GM12878 (cell line): ENCODE measurements around the gene POC1B. TPM values are rescaled to one million over a fixed set of nuclear protein-coding genes. Genes with fewer than 3 reads are reported as not detected.

ENCODE experiments used
- ATAC-seq: fragments of 200-7000 bp; cut with Tn5 transposase; 3 replicates; pipeline ENCODE4 v1.9.1; 2020; ENCODE audit warnings: mild to moderate bottlenecking, moderate library complexity
- BruUV-seq: library from RNA; stranded (reverse); fragments of 400-500 nt; replicated peaks from 2 replicates; lab custom pipeline; 2021; lab: Mats Ljungman, UMichigan
- CTCF ChIA-PET: fragments of 300-600 bp; sonication (Branson Sonifier 250); formaldehyde crosslinking; extraction: SDS; loops from one replicate; lab custom pipeline; 2021; ENCODE audit warnings: inconsistent platforms; lab: Yijun Ruan, JAX
- POLR2A ChIA-PET: fragments of 350-600 bp; formaldehyde crosslinking; extraction: SDS; loops from one replicate; lab custom pipeline; 2021; ENCODE audit warnings: inconsistent platforms; lab: Charles Lee
- RAD21 ChIA-PET: fragments of 300-600 bp; sonication (Branson Sonifier 250); formaldehyde crosslinking; loops from one replicate; lab custom pipeline; 2023; ENCODE audit warnings: antibody characterized with exemption; ENCODE audit not compliant: unreplicated experiment; lab: Charles Lee
- SMC1A ChIA-PET: fragments of 300-600 bp; sonication (Branson Sonifier 250); formaldehyde crosslinking; loops from one replicate; lab custom pipeline; 2023; ENCODE audit not compliant: unreplicated experiment, uncharacterized antibody; lab: Charles Lee
- DNase-seq: peaks from one replicate; pipeline ENCODE4 v3.0.0-alpha.2; 2011; ENCODE audit warnings: low read depth, low spot score
- FAIRE-seq: peaks from 3 replicates; lab custom pipeline; 2011; peaks lifted over from hg19 to GRCh38; lab: Jason Lieb, UNC
- H2AFZ ChIP-seq: 2 replicates; pipeline ENCODE4 v1.6.0; 2011; ENCODE audit warnings: low read depth, low read length, control low read depth; ENCODE audit not compliant: control insufficient read depth
- H3K27ac ChIP-seq: 2 replicates; pipeline ENCODE4 v1.5.1; 2011; ENCODE audit warnings: control low read depth; ENCODE audit not compliant: control insufficient read depth, insufficient read depth
- H3K27me3 ChIP-seq, 2 experiments: replicated peaks in 1 of 2; 2 replicates each; pipeline versions ENCODE4 v1.6.0 to v1.6.1; 2011; ENCODE audit warnings: low read length in 1 of 2; ENCODE audit not compliant: control insufficient read depth in 2 of 2, insufficient read depth in 2 of 2
- H3K36me3 ChIP-seq, 2 experiments: 2 replicates each; pipeline ENCODE4 v1.5.1; 2011; ENCODE audit warnings: low read length in 1 of 2; ENCODE audit not compliant: control insufficient read depth in 2 of 2, insufficient read depth in 2 of 2
- H3K4me1 ChIP-seq: 2 replicates; pipeline ENCODE4 v1.6.1; 2011; ENCODE audit warnings: mild to moderate bottlenecking, low read length, moderate library complexity, mixed read lengths; ENCODE audit not compliant: control insufficient read depth, insufficient read depth
- H3K4me2 ChIP-seq: 2 replicates; pipeline ENCODE4 v1.6.0; 2011; ENCODE audit warnings: control low read depth; ENCODE audit not compliant: control insufficient read depth, insufficient read depth
- H3K4me3 ChIP-seq: fragments of 200-600 bp; sonication (generic); 2 replicates; pipeline ENCODE4 v1.5.1; 2016
- H3K79me2 ChIP-seq: 2 replicates; pipeline ENCODE4 v1.6.0; 2011; ENCODE audit warnings: low read length; ENCODE audit not compliant: control insufficient read depth, insufficient read depth
- H3K9ac ChIP-seq: 2 replicates; pipeline ENCODE4 v1.8.0; 2011; ENCODE audit warnings: low read length, control low read depth, mixed read lengths; ENCODE audit not compliant: control insufficient read depth, insufficient read depth
- H3K9me3 ChIP-seq: replicated peaks from 3 replicates; pipeline ENCODE4 v1.5.1; 2011; ENCODE audit warnings: mild to moderate bottlenecking, low read length; ENCODE audit not compliant: control insufficient read depth, insufficient read depth
- H4K20me1 ChIP-seq: 2 replicates; pipeline ENCODE4 v1.6.0; 2011; ENCODE audit not compliant: control insufficient read depth, insufficient read depth
- CREB1 ChIP-seq: IDR thresholded peaks from 2 replicates; pipeline ENCODE4 v1.6.1; 2012; ENCODE audit warnings: low read depth, mild to moderate bottlenecking, inconsistent platforms
- JUNB ChIP-seq: IDR thresholded peaks from 2 replicates; pipeline ENCODE4 v1.6.1; 2016; ENCODE audit warnings: antibody characterized with exemption, mild to moderate bottlenecking
- LARP7 ChIP-seq: fragments of 450-650 bp; IDR thresholded peaks from 2 replicates; pipeline ENCODE4 v1.6.1; 2017; ENCODE audit warnings: mild to moderate bottlenecking
- NR2F1 ChIP-seq: fragments of 450-650 bp; conservative IDR thresholded peaks from 2 replicates; pipeline ENCODE4 v1.6.1; 2017; ENCODE audit warnings: mild to moderate bottlenecking
- RAD21 ChIP-seq: IDR thresholded peaks from 2 replicates; pipeline ENCODE4 v1.6.1; 2011; ENCODE audit warnings: mild to moderate bottlenecking, low read depth, low read length, moderate library complexity; ENCODE audit not compliant: insufficient read depth
- SPI1 ChIP-seq: IDR thresholded peaks from 2 replicates; pipeline ENCODE4 v1.6.1; 2011; ENCODE audit warnings: low read depth, mild to moderate bottlenecking, low read length, moderate library complexity, borderline replicate concordance; ENCODE audit not compliant: insufficient read depth
- TCF7 ChIP-seq: IDR thresholded peaks from 2 replicates; pipeline ENCODE4 v1.6.1; 2014; ENCODE audit warnings: antibody characterized with exemption, borderline replicate concordance
- ZNF24 ChIP-seq: fragments of 450-650 bp; IDR thresholded peaks from 2 replicates; pipeline ENCODE4 v1.6.1; 2017; ENCODE audit warnings: antibody characterized with exemption, mild to moderate bottlenecking
- WGBS: methylation state at CpG from one replicate; pipeline ENCODE4 v1.1.6; 2016; ENCODE audit warnings: low lambda C conversion rate; ENCODE audit not compliant: insufficient replicate concordance, insufficient coverage; ENCODE audit errors: missing lambda C conversion rate; 5-methylcytosine and 5-hydroxymethylcytosine counted together
- in situ Hi-C: fragments of 300-500 bp; cut with MboI; formaldehyde crosslinking; loops from 9 replicates; pipeline ENCODE4 v1.14.3; 2018; ENCODE audit warnings: mixed read lengths
- intact Hi-C: fragments of 100-400 bp; cut with micrococcal nuclease; formaldehyde crosslinking; loops from one replicate; pipeline ENCODE4 v1.14.2; 2022; ENCODE audit not compliant: unreplicated experiment
- polyA plus RNA-seq, 11 experiments: library from polyadenylated mRNA; depleted of rRNA in 4 of 11; unstranded in 6 of 11; stranded (reverse) in 5 of 11; fragments of >200 nt; fragmentation: Nextera tagmentation in 4 of 11; fragmentation: Illumina TruSeq in 1 of 11; extraction: Ambion mirVana in 4 of 11; extraction: Trizol in 1 of 11; gene quantifications; 1 replicate in 1 of 11; 2 replicates in 10 of 11; pipeline versions ENCODE4 v1.2.1 to v1.2.3, GENCODE V29; 2011 to 2016; ENCODE audit warnings: inconsistent platforms in 2 of 11, missing spikeins in 2 of 11, low read depth in 1 of 11
- total RNA-seq, 4 experiments: library from RNA; depleted of rRNA in 3 of 4; stranded (reverse); fragments of >200 nt in 3 of 4; fragmentation: Illumina TruSeq in 1 of 4; extraction: Trizol in 1 of 4; gene quantifications; 2 replicates each; pipeline versions ENCODE4 v1.2.1 to v1.2.3, GENCODE V29; 2013 to 2021
- TF ChIP-seq, protein P1 (sequence below), 3 experiments: IDR thresholded peaks in 2 of 3; conservative IDR thresholded peaks in 1 of 3; 2 replicates each; pipeline ENCODE4 v1.5.1; 2011; ENCODE audit warnings: low read depth in 3 of 3, low read length in 3 of 3, mild to moderate bottlenecking in 3 of 3, control low read depth in 2 of 3, moderate library complexity in 2 of 3, inconsistent platforms in 1 of 3, mixed read lengths in 1 of 3; ENCODE audit not compliant: control insufficient read depth in 2 of 3, insufficient read depth in 1 of 3; ENCODE audit errors: extremely low read depth in 1 of 3
- TF ChIP-seq, protein P2 (sequence below): IDR thresholded peaks from 2 replicates; pipeline ENCODE4 v1.6.1; 2011; ENCODE audit warnings: low read depth, low read length, improper control_type of control experiment, borderline replicate concordance

POC1B gene
- total and polyA plus RNA-seq, 10 of the 15 experiments (the other 5 are each of a cell fraction or from before 2014, with no cell fraction given): 4.4 to 17.8 (median 11.3) TPM

DNA sequence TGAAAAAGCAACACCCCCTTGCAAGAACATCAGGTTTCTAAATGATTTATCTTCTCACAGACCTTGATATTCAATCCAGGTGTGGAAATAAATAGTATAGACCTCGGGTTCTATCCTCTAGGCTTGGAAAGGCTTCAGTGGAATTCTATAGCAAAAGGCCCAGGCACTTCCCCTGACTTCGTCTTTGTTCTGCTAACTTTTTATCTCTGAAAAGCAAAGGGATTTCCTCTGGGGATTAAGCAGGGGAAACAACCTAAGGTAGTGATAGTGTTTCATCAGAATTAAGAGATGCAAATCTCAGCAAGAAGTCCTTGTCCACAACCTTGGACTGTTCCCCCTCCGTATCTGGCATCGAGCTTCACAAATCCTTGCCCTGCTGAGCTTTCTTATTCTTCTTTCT, 114.0 kb downstream of the POC1B start:
- no peaks in the 10 kb centered on the region for H3K27me3 ChIP-seq
- TF ChIP-seq SPI1 (no peak), TCF7 (no peak), JUNB (no peak), LARP7 (no peak), NR2F1 (no peak), ZNF24 (no peak), CREB1 (no peak), RAD21 (no peak)
- TF ChIP-seq, all 136 proteins: peak for 0
- SMC1A ChIA-PET: interaction anchor here (0.6 kb wide), 1 partner anchor 1264 kb away, joined by 3 read pairs; no protein-coding TSS in a partner anchor
- Histone ChIP-seq H3K36me3 (no peaks in the 10 kb centered on the region), H4K20me1 (no peaks in the 10 kb centered on the region), H3K9me3 (no peaks in the 10 kb centered on the region), H2AFZ (no peak overlapping the region), H3K4me2 (no peak overlapping the region), H3K79me2 (no peaks in the 10 kb centered on the region), H3K9ac (no peak overlapping the region), H3K4me3 (no peak overlapping the region), H3K27ac (no peak overlapping the region), H3K4me1 (no peaks in the 10 kb centered on the region)
- in situ Hi-C loops: no loop called here
- DNase-seq: no peak
- RAD21 ChIA-PET: no interaction called here
- POLR2A ChIA-PET: no interaction called here
- intact Hi-C loops: no loop called here
- WGBS: 45% methylated on average over 4 of the region's 4 CpGs
- BruUV-seq: no TSS peak
- no peak for ATAC-seq
- CTCF ChIA-PET: no interaction called here
- FAIRE-seq: no peak

DNA sequence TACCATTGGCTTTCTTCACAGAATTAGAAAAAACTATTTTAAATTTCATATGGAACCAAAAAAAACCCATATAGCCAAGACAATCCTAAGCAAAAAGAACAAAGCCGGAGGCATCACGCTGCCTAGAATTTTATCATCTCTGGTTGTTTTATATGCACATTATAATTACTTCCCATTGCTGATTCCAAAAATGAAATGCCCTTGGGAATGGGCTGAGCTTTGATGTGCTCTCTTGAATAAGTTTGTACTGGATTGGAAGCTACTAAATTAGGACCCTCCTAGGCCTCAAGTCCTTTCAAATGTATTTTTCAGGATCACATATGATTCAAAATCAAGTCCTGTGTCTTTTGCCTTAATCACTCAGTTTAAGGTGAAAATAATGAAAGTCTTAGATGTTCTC, 114.6 kb downstream of the POC1B start:
- Histone ChIP-seq H4K20me1 (no peaks in the 10 kb centered on the region), H3K79me2 (no peaks in the 10 kb centered on the region), H3K4me3 (no peak overlapping the region), H3K4me1 (no peaks in the 10 kb centered on the region), H3K27ac (no peak overlapping the region), H3K36me3 (no peaks in the 10 kb centered on the region), H3K27me3 (no peaks in the 10 kb centered on the region), H3K4me2 (no peak overlapping the region), H3K9ac (no peak overlapping the region), H3K9me3 (no peaks in the 10 kb centered on the region), H2AFZ (no peak overlapping the region)
- FAIRE-seq (no peak), DNase-seq (no peak), ATAC-seq (no peak)
- ChIA-PET CTCF (interaction anchor here (1.0 kb wide), 1 partner anchor 51 kb away, joined by 4 read pairs; no protein-coding TSS in a partner anchor), RAD21 (no interaction called here), POLR2A (no interaction called here), SMC1A (interaction anchor here (0.6 kb wide), 1 partner anchor 1263 kb away, joined by 3 read pairs; no protein-coding TSS in a partner anchor)
- in situ Hi-C loops (no loop called here), intact Hi-C loops (no loop called here)
- 71% methylated on average over 2 of the region's 2 CpGs for WGBS
- TF ChIP-seq, protein P1, sequence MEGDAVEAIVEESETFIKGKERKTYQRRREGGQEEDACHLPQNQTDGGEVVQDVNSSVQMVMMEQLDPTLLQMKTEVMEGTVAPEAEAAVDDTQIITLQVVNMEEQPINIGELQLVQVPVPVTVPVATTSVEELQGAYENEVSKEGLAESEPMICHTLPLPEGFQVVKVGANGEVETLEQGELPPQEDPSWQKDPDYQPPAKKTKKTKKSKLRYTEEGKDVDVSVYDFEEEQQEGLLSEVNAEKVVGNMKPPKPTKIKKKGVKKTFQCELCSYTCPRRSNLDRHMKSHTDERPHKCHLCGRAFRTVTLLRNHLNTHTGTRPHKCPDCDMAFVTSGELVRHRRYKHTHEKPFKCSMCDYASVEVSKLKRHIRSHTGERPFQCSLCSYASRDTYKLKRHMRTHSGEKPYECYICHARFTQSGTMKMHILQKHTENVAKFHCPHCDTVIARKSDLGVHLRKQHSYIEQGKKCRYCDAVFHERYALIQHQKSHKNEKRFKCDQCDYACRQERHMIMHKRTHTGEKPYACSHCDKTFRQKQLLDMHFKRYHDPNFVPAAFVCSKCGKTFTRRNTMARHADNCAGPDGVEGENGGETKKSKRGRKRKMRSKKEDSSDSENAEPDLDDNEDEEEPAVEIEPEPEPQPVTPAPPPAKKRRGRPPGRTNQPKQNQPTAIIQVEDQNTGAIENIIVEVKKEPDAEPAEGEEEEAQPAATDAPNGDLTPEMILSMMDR (IDR thresholded peaks at IDR 0.05 in 2 of 3, conservative IDR thresholded peaks at IDR 0.05 in 1 of 3; ENCODE audit: control insufficient read depth in 2 of 3, extremely low read depth in 1 of 3, insufficient read depth in 1 of 3, low read depth in 3 of 3, low read length in 3 of 3): no peak
- TF ChIP-seq, protein P2, sequence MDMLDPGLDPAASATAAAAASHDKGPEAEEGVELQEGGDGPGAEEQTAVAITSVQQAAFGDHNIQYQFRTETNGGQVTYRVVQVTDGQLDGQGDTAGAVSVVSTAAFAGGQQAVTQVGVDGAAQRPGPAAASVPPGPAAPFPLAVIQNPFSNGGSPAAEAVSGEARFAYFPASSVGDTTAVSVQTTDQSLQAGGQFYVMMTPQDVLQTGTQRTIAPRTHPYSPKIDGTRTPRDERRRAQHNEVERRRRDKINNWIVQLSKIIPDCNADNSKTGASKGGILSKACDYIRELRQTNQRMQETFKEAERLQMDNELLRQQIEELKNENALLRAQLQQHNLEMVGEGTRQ: no peak
- no TSS peak for BruUV-seq
